ENCODE data around the gene MAP4K5. TPM values are rescaled to one million over a fixed set of nuclear protein-coding genes. Genes with fewer than 3 reads are reported as not detected.

MAP4K5 gene
- total RNA-seq, 1 experiment from 2014 or later = 73.5 TPM

- no peaks in the 10 kb centered on the region for H3K9me2 ChIP-seq (replicated peaks; ENCODE audit: insufficient read depth, low read length)
- no peaks in the 10 kb centered on the region for H3K9me3 ChIP-seq (ENCODE audit: low read length)
- no peak overlapping the region for H3K9ac ChIP-seq (ENCODE audit: low read length)
- 0 out of 2 replicates have a peak overlapping the region, but pooled peaks have one; percentile 36 for H3K27ac ChIP-seq (ENCODE audit: low read length)
- H3K4me1 ChIP-seq (ENCODE audit: low read length) = peaks cover 71% of the 10 kb centered on the region
- H4K20me1 ChIP-seq (ENCODE audit: insufficient read depth, low read depth, low read length) = no peaks in the 10 kb centered on the region
- no peaks in the 10 kb centered on the region for H3K27me3 ChIP-seq (ENCODE audit: low read length)
- peak overlapping the region; percentile 71 for H3K4me3 ChIP-seq (ENCODE audit: low read length)
- no peak for DNase-seq
- peaks cover 24% of the 10 kb centered on the region for H3K79me2 ChIP-seq (ENCODE audit: low read length)
- no peak overlapping the region for H2AFZ ChIP-seq (ENCODE audit: low read length)
- peak overlapping the region; percentile 91 for H3K4me2 ChIP-seq (ENCODE audit: low read depth, low read length, poor library complexity, severe bottlenecking)
- H3K36me3 ChIP-seq (ENCODE audit: insufficient read depth, low read length) = no peaks in the 10 kb centered on the region
These were observed 137.7 kb downstream of the MAP4K5 start for GRCh38 chr14:50394713-50395112.

GRCh38 chr14:50389668-50390441 is 142.5 kb downstream of the MAP4K5 start:
- no peak for DNase-seq
- Histone ChIP-seq H4K20me1 (ENCODE audit: insufficient read depth, low read depth, low read length) (no peaks in the 10 kb centered on the region), H3K4me2 (ENCODE audit: low read depth, low read length, poor library complexity, severe bottlenecking) (no peak overlapping the region), H3K36me3 (ENCODE audit: insufficient read depth, low read length) (no peaks in the 10 kb centered on the region), H3K9me2 (replicated peaks; ENCODE audit: insufficient read depth, low read length) (no peaks in the 10 kb centered on the region), H3K27ac (ENCODE audit: low read length) (no peak overlapping the region), H3K9ac (ENCODE audit: low read length) (no peak overlapping the region), H3K79me2 (ENCODE audit: low read length) (peaks cover 14% of the 10 kb centered on the region), H3K4me1 (ENCODE audit: low read length) (peaks cover 33% of the 10 kb centered on the region), H3K27me3 (ENCODE audit: low read length) (no peaks in the 10 kb centered on the region), H2AFZ (ENCODE audit: low read length) (no peak overlapping the region), H3K4me3 (ENCODE audit: low read length) (no peak overlapping the region), H3K9me3 (ENCODE audit: low read length) (no peaks in the 10 kb centered on the region)

GRCh38 chr14:50388256-50388931 is 144.0 kb downstream of the MAP4K5 start:
- Histone ChIP-seq H3K79me2 (ENCODE audit: low read length) (0 out of 2 replicates have a peak, but pooled peaks cover 7% of the 10 kb centered on the region), H2AFZ (ENCODE audit: low read length) (no peak overlapping the region), H3K27ac (ENCODE audit: low read length) (no peak overlapping the region), H3K27me3 (ENCODE audit: low read length) (no peaks in the 10 kb centered on the region), H3K4me2 (ENCODE audit: low read depth, low read length, poor library complexity, severe bottlenecking) (no peak overlapping the region), H3K4me1 (ENCODE audit: low read length) (peaks cover 18% of the 10 kb centered on the region), H3K9me3 (ENCODE audit: low read length) (no peaks in the 10 kb centered on the region), H4K20me1 (ENCODE audit: insufficient read depth, low read depth, low read length) (no peaks in the 10 kb centered on the region), H3K9me2 (replicated peaks; ENCODE audit: insufficient read depth, low read length) (no peaks in the 10 kb centered on the region), H3K9ac (ENCODE audit: low read length) (no peak overlapping the region), H3K36me3 (ENCODE audit: insufficient read depth, low read length) (no peaks in the 10 kb centered on the region), H3K4me3 (ENCODE audit: low read length) (no peak overlapping the region)
- no peak for DNase-seq

- Histone ChIP-seq H2AFZ (ENCODE audit: low read length) (no peak overlapping the region), H4K20me1 (ENCODE audit: insufficient read depth, low read depth, low read length) (no peaks in the 10 kb centered on the region), H3K9ac (ENCODE audit: low read length) (no peak overlapping the region), H3K4me1 (ENCODE audit: low read length) (peaks cover 10% of the 10 kb centered on the region), H3K4me2 (ENCODE audit: low read depth, low read length, poor library complexity, severe bottlenecking) (no peak overlapping the region), H3K27me3 (ENCODE audit: low read length) (no peaks in the 10 kb centered on the region), H3K27ac (ENCODE audit: low read length) (no peak overlapping the region), H3K9me3 (ENCODE audit: low read length) (no peaks in the 10 kb centered on the region), H3K9me2 (replicated peaks; ENCODE audit: insufficient read depth, low read length) (no peaks in the 10 kb centered on the region), H3K4me3 (ENCODE audit: low read length) (no peak overlapping the region), H3K79me2 (ENCODE audit: low read length) (0 out of 2 replicates have a peak, but pooled peaks cover 1% of the 10 kb centered on the region), H3K36me3 (ENCODE audit: insufficient read depth, low read length) (no peaks in the 10 kb centered on the region)
- no peak for DNase-seq
These were observed 144.8 kb downstream of the MAP4K5 start for GRCh38 chr14:50387548-50387947.

- no peaks in the 10 kb centered on the region for H3K27me3 ChIP-seq (ENCODE audit: low read length)
- H3K4me1 ChIP-seq (ENCODE audit: low read length) = no peaks in the 10 kb centered on the region
- no peaks in the 10 kb centered on the region for H3K79me2 ChIP-seq (ENCODE audit: low read length)
- H3K27ac ChIP-seq (ENCODE audit: low read length) = no peak overlapping the region
- no peak overlapping the region for H3K4me3 ChIP-seq (ENCODE audit: low read length)
- no peak for DNase-seq
- H3K9ac ChIP-seq (ENCODE audit: low read length) = no peak overlapping the region
- H3K4me2 ChIP-seq (ENCODE audit: low read depth, low read length, poor library complexity, severe bottlenecking) = no peak overlapping the region
- no peaks in the 10 kb centered on the region for H3K9me2 ChIP-seq (replicated peaks; ENCODE audit: insufficient read depth, low read length)
- H3K36me3 ChIP-seq (ENCODE audit: insufficient read depth, low read length) = peaks cover 4% of the 10 kb centered on the region; the same call in 1 of the 2 replicates
- H3K9me3 ChIP-seq (ENCODE audit: low read length) = no peaks in the 10 kb centered on the region
- H4K20me1 ChIP-seq (ENCODE audit: insufficient read depth, low read depth, low read length) = no peaks in the 10 kb centered on the region
- no peak overlapping the region for H2AFZ ChIP-seq (ENCODE audit: low read length)
These were observed 148.6 kb downstream of the MAP4K5 start for GRCh38 chr14:50383618-50384225.

- Histone ChIP-seq H2AFZ (ENCODE audit: low read length) (no peak overlapping the region), H3K79me2 (ENCODE audit: low read length) (no peaks in the 10 kb centered on the region), H3K4me1 (ENCODE audit: low read length) (no peaks in the 10 kb centered on the region), H3K36me3 (ENCODE audit: insufficient read depth, low read length) (peaks cover 4% of the 10 kb centered on the region; the same call in 1 of the 2 replicates), H3K4me3 (ENCODE audit: low read length) (no peak overlapping the region), H3K27me3 (ENCODE audit: low read length) (no peaks in the 10 kb centered on the region), H3K9me2 (replicated peaks; ENCODE audit: insufficient read depth, low read length) (no peaks in the 10 kb centered on the region), H3K4me2 (ENCODE audit: low read depth, low read length, poor library complexity, severe bottlenecking) (no peak overlapping the region), H3K9me3 (ENCODE audit: low read length) (no peaks in the 10 kb centered on the region), H3K9ac (ENCODE audit: low read length) (no peak overlapping the region), H3K27ac (ENCODE audit: low read length) (no peak overlapping the region), H4K20me1 (ENCODE audit: insufficient read depth, low read depth, low read length) (no peaks in the 10 kb centered on the region)
- DNase-seq = no peak
These were observed 150.5 kb downstream of the MAP4K5 start for GRCh38 chr14:50381823-50382287.

- Histone ChIP-seq H3K27me3 (ENCODE audit: low read length) (no peaks in the 10 kb centered on the region), H3K4me3 (ENCODE audit: low read length) (no peak overlapping the region), H3K4me1 (ENCODE audit: low read length) (no peaks in the 10 kb centered on the region; the same call in 1 of the 2 replicates), H3K79me2 (ENCODE audit: low read length) (no peaks in the 10 kb centered on the region), H3K4me2 (ENCODE audit: low read depth, low read length, poor library complexity, severe bottlenecking) (no peak overlapping the region), H3K9me3 (ENCODE audit: low read length) (no peaks in the 10 kb centered on the region), H3K27ac (ENCODE audit: low read length) (no peak overlapping the region), H4K20me1 (ENCODE audit: insufficient read depth, low read depth, low read length) (no peaks in the 10 kb centered on the region), H3K9ac (ENCODE audit: low read length) (no peak overlapping the region), H3K9me2 (replicated peaks; ENCODE audit: insufficient read depth, low read length) (no peaks in the 10 kb centered on the region), H2AFZ (ENCODE audit: low read length) (no peak overlapping the region), H3K36me3 (ENCODE audit: insufficient read depth, low read length) (peaks cover 4% of the 10 kb centered on the region; the same call in 1 of the 2 replicates)
- no peak for DNase-seq
These were observed 151.4 kb downstream of the MAP4K5 start for GRCh38 chr14:50381008-50381407.

- Histone ChIP-seq H2AFZ (ENCODE audit: low read length) (no peak overlapping the region), H3K27ac (ENCODE audit: low read length) (no peak overlapping the region), H3K4me2 (ENCODE audit: low read depth, low read length, poor library complexity, severe bottlenecking) (no peak overlapping the region), H3K9ac (ENCODE audit: low read length) (no peak overlapping the region), H3K4me3 (ENCODE audit: low read length) (no peak overlapping the region), H3K27me3 (ENCODE audit: low read length) (no peaks in the 10 kb centered on the region), H4K20me1 (ENCODE audit: insufficient read depth, low read depth, low read length) (no peaks in the 10 kb centered on the region), H3K9me2 (replicated peaks; ENCODE audit: insufficient read depth, low read length) (no peaks in the 10 kb centered on the region), H3K79me2 (ENCODE audit: low read length) (no peaks in the 10 kb centered on the region), H3K4me1 (ENCODE audit: low read length) (no peaks in the 10 kb centered on the region; the same call in 1 of the 2 replicates), H3K9me3 (ENCODE audit: low read length) (no peaks in the 10 kb centered on the region), H3K36me3 (ENCODE audit: insufficient read depth, low read length) (peaks cover 4% of the 10 kb centered on the region; the same call in 1 of the 2 replicates)
- DNase-seq = no peak
These were observed 151.9 kb downstream of the MAP4K5 start for GRCh38 chr14:50380455-50380854.

Data from Karpas-422 (cell line).